Measurements from ENCODE around the gene RABL2A. TPM values are rescaled to one million over a fixed set of nuclear protein-coding genes. Genes with fewer than 3 reads are reported as not detected.
A peak's percentile ranks its signal among the peaks of the same experiment; 100 is the strongest.
"Not testable (repeated sequence)": the region's sequence is repeated elsewhere in the genome, so short reads cannot be mapped to it uniquely, and the experiment has no call there.

Gene RABL2A
- total RNA-seq, 5 donors from 2014 or later (not counting 1 experiment from before 2014, with no cell fraction given) = 28.5 to 52.0 (median 41.1) TPM

DNA sequence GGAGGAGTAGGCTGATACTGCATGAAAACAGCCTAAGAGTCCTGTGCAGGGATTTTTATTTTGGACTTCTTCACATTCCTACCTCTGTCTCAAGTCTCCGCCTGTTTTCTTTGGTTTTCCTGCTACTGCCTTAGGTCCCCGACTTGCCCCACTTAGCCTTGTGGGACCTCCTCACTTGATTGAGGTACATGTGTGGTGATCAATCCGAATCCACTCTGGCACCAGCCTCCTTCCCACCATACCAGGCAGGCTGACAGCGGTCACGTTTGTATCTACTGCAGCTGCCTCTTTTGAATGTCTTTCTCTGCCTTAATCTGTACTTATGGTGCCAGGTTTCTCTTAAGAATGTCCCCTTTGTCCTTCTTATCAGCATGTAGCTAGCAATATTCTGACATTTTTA is 22.4 kb upstream of the RABL2A start:
- H3K36me3 ChIP-seq (ENCODE audit: control insufficient read depth in 2 of 2, extremely low read depth in 1 of 2, insufficient read depth in 1 of 2, low read length in 1 of 2); H3K36me3 Mint-ChIP-seq; H3K4me1 ChIP-seq (ENCODE audit: control insufficient read depth in 1 of 2, extremely low read depth in 1 of 2, insufficient read depth in 2 of 2, low read length in 2 of 2); DNase-seq; H3K9me3 ChIP-seq; H3K27me3 ChIP-seq (replicated peaks in 1 of 2; ENCODE audit: control insufficient read depth in 2 of 2, extremely low read depth in 1 of 2, insufficient read depth in 2 of 2, low read length in 1 of 2); H3K4me1 Mint-ChIP-seq; POLR2A ChIA-PET; H3K27me3 Mint-ChIP-seq; H3K9me3 Mint-ChIP-seq; ATAC-seq (replicated peaks in 1 of 4); H3K4me3 ChIP-seq (ENCODE audit: control insufficient read depth in 1 of 2, extremely low read depth in 1 of 2, low read length in 1 of 2): not testable (repeated sequence)
- no CpG with 5 or more reads among the region's 5 CpGs for WGBS (ENCODE audit: insufficient coverage)
- Mint-ChIP-seq H3K4me3 (peak overlapping the region in 2 of 3 donors; percentile 80 to 86), H3K27ac (peak overlapping the region; percentile 93 to 97)
- CTCF ChIA-PET = interaction anchor here (0.7 to 1.4 kb wide), 4 partner anchors 53 to 958 kb away, joined by 3 to 7 read pairs (median 4); no protein-coding TSS in a partner anchor
- peak overlapping the region; percentile 58 for H3K27ac ChIP-seq (ENCODE audit: low read length)

DNA sequence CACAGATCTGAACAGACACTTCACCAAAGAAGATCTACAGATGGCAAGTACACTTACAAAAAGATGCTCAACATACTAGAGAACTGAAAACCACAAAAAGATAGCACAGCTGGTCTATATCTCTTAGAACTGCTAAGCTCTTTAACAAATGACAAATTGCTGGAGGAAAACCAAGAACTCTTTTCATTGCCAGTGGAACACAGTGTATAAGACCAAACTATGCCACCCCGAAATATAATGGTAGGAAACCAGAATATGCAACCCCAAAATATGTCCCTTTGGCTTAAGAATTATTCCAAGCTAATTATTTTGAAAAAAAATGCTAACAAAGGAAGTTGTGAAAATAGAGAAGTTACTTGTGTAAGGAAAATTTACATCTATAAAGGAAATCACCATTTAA is 21.0 kb upstream of the RABL2A start:
- H3K4me1 ChIP-seq (ENCODE audit: control insufficient read depth in 1 of 2, extremely low read depth in 1 of 2, insufficient read depth in 2 of 2, low read length in 2 of 2); H3K27me3 ChIP-seq (replicated peaks in 1 of 2; ENCODE audit: control insufficient read depth in 2 of 2, extremely low read depth in 1 of 2, insufficient read depth in 2 of 2, low read length in 1 of 2); H3K27ac Mint-ChIP-seq; H3K36me3 Mint-ChIP-seq; H3K4me3 ChIP-seq (ENCODE audit: control insufficient read depth in 1 of 2, extremely low read depth in 1 of 2, low read length in 1 of 2); H3K27me3 Mint-ChIP-seq; H3K4me3 Mint-ChIP-seq; H3K36me3 ChIP-seq (ENCODE audit: control insufficient read depth in 2 of 2, extremely low read depth in 1 of 2, insufficient read depth in 1 of 2, low read length in 1 of 2); DNase-seq; H3K27ac ChIP-seq (ENCODE audit: low read length); H3K9me3 Mint-ChIP-seq; H3K4me1 Mint-ChIP-seq; ATAC-seq (replicated peaks in 1 of 4); CTCF ChIA-PET; POLR2A ChIA-PET; H3K9me3 ChIP-seq: not testable (repeated sequence)
- WGBS (ENCODE audit: insufficient coverage) = no CpG with 5 or more reads among the region's 1 CpG

DNA sequence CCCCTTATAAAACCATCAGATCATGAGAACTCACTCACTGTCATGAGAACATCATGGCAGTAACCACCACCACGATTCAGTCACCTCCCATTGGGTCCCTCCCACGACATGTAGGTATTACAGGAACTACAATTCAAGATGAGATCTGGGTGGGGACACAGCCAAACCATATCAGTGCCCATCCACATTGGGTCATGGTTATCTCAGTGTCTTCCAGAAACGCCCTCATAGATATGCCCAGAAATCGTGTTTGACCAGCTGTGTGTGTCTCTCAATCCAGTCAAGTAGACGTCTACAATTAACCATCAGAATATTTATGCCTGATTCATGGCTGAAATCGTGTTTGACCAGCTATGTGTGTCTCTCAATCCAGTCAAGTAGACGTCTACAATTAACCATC is 17.2 kb upstream of the RABL2A start:
- CTCF ChIA-PET; DNase-seq; H3K27ac ChIP-seq (ENCODE audit: low read length); H3K9me3 ChIP-seq; H3K4me3 Mint-ChIP-seq; H3K27me3 Mint-ChIP-seq; POLR2A ChIA-PET; H3K27me3 ChIP-seq (replicated peaks in 1 of 2; ENCODE audit: control insufficient read depth in 2 of 2, extremely low read depth in 1 of 2, insufficient read depth in 2 of 2, low read length in 1 of 2); H3K4me1 ChIP-seq (ENCODE audit: control insufficient read depth in 1 of 2, extremely low read depth in 1 of 2, insufficient read depth in 2 of 2, low read length in 2 of 2); H3K4me3 ChIP-seq (ENCODE audit: control insufficient read depth in 1 of 2, extremely low read depth in 1 of 2, low read length in 1 of 2); H3K36me3 Mint-ChIP-seq; H3K27ac Mint-ChIP-seq; H3K36me3 ChIP-seq (ENCODE audit: control insufficient read depth in 2 of 2, extremely low read depth in 1 of 2, insufficient read depth in 1 of 2, low read length in 1 of 2); H3K4me1 Mint-ChIP-seq; H3K9me3 Mint-ChIP-seq; ATAC-seq (replicated peaks in 1 of 4): not testable (repeated sequence)
- WGBS (ENCODE audit: insufficient coverage) = no CpG with 5 or more reads among the region's 7 CpGs

DNA sequence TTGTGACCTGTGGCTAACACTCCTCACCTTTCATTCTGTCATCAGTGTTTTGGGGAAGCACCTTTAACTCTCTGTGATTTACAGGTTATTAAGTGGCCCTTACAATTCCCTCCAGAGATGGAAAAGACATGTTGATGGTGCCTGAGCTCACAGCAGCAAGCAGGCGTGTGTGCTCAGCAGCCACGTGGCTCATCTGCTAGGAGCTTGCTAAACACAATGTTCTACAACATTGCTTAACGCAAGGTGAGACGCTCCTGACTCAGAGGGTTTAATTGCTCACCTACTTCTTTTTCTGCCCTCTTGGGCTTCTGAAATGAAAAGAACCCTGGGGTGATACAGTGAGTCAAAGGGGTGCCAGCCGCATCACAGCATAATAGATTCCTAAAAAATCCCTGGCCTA is 6.1 kb upstream of the RABL2A start:
- DNase-seq; H3K9me3 Mint-ChIP-seq; H3K4me3 ChIP-seq (ENCODE audit: control insufficient read depth in 1 of 2, extremely low read depth in 1 of 2, low read length in 1 of 2); H3K27ac Mint-ChIP-seq; H3K36me3 Mint-ChIP-seq; H3K27me3 Mint-ChIP-seq; POLR2A ChIA-PET; ATAC-seq (replicated peaks in 1 of 4); H3K27ac ChIP-seq (ENCODE audit: low read length); CTCF ChIA-PET; H3K36me3 ChIP-seq (ENCODE audit: control insufficient read depth in 2 of 2, extremely low read depth in 1 of 2, insufficient read depth in 1 of 2, low read length in 1 of 2); H3K4me1 Mint-ChIP-seq; H3K9me3 ChIP-seq; H3K27me3 ChIP-seq (replicated peaks in 1 of 2; ENCODE audit: control insufficient read depth in 2 of 2, extremely low read depth in 1 of 2, insufficient read depth in 2 of 2, low read length in 1 of 2); H3K4me1 ChIP-seq (ENCODE audit: control insufficient read depth in 1 of 2, extremely low read depth in 1 of 2, insufficient read depth in 2 of 2, low read length in 2 of 2); H3K4me3 Mint-ChIP-seq: not testable (repeated sequence)
- WGBS (ENCODE audit: insufficient coverage) = no CpG with 5 or more reads among the region's 5 CpGs

DNA sequence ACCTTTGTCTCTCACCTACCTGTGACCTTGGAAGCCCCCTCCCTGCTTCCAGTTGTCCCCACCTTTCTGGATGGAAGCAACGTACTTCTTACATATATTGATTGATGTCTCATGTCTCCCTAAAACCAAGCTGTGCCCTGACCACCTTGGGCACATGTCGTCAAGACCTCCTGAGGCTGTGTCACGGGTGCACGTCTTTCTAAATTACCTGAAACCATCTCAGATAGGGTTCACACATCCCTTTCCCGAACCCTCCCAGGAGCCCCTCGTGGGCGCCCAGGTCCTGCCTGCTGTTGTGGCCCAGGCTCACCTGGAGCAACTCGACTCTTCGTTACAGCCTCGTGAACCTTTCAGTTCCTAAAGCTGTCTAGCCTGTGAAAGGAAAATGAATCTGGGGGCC is 1.2 kb upstream of the RABL2A start:
- H3K4me1 ChIP-seq (ENCODE audit: control insufficient read depth in 1 of 2, extremely low read depth in 1 of 2, insufficient read depth in 2 of 2, low read length in 2 of 2); H3K27me3 ChIP-seq (replicated peaks in 1 of 2; ENCODE audit: control insufficient read depth in 2 of 2, extremely low read depth in 1 of 2, insufficient read depth in 2 of 2, low read length in 1 of 2); H3K27ac ChIP-seq (ENCODE audit: low read length); H3K9me3 ChIP-seq; H3K27me3 Mint-ChIP-seq; H3K9me3 Mint-ChIP-seq; H3K4me3 ChIP-seq (ENCODE audit: control insufficient read depth in 1 of 2, extremely low read depth in 1 of 2, low read length in 1 of 2); DNase-seq; ATAC-seq (replicated peaks in 1 of 4); CTCF ChIA-PET; H3K36me3 Mint-ChIP-seq; POLR2A ChIA-PET; H3K36me3 ChIP-seq (ENCODE audit: control insufficient read depth in 2 of 2, extremely low read depth in 1 of 2, insufficient read depth in 1 of 2, low read length in 1 of 2): not testable (repeated sequence)
- peak overlapping the region in 2 of 3 donors; percentile 28 to 39 for H3K4me3 Mint-ChIP-seq
- H3K4me1 Mint-ChIP-seq = peaks cover 9 to 19% (median 14%) of the 10 kb centered on the region in 3 donors
- H3K27ac Mint-ChIP-seq = peak overlapping the region in 1 of 2 donors; percentile 27
- 89% methylated on average over 4 of the region's 10 CpGs for WGBS (ENCODE audit: insufficient coverage)

DNA sequence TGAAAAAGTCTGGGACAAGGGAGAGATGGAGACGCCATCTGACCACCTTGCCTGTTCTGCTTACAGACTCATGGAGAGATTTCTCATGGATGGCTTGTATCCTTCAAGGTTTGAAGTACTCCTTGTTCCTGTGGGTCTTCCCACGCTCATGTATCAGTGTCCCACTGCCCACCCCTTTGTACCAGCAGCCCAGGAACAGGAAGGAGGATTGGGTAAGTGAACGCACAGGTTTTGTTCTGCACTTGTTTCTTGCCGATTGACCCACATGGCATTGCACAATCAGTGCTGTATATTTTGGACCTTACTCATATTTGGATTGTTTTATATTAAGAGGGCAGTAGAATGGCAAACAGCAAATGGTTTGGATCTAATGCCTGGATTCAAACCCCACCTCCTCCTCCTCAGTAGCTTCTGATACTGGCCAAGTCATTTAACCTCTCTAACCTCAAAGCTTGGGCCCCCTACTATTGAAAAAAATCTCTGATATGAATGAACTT is 5.8 kb downstream of the RABL2A start:
- H3K27me3 Mint-ChIP-seq; POLR2A ChIA-PET; H3K27ac ChIP-seq (ENCODE audit: low read length); DNase-seq; H3K9me3 Mint-ChIP-seq; CTCF ChIA-PET; H3K4me3 ChIP-seq (ENCODE audit: control insufficient read depth in 1 of 2, extremely low read depth in 1 of 2, low read length in 1 of 2); H3K4me1 Mint-ChIP-seq; H3K27ac Mint-ChIP-seq; H3K36me3 Mint-ChIP-seq; H3K4me3 Mint-ChIP-seq; H3K4me1 ChIP-seq (ENCODE audit: control insufficient read depth in 1 of 2, extremely low read depth in 1 of 2, insufficient read depth in 2 of 2, low read length in 2 of 2); H3K36me3 ChIP-seq (ENCODE audit: control insufficient read depth in 2 of 2, extremely low read depth in 1 of 2, insufficient read depth in 1 of 2, low read length in 1 of 2); ATAC-seq (replicated peaks in 1 of 4); H3K9me3 ChIP-seq; H3K27me3 ChIP-seq (replicated peaks in 1 of 2; ENCODE audit: control insufficient read depth in 2 of 2, extremely low read depth in 1 of 2, insufficient read depth in 2 of 2, low read length in 1 of 2): not testable (repeated sequence)
- WGBS (ENCODE audit: insufficient coverage) = no CpG with 5 or more reads among the region's 4 CpGs

DNA sequence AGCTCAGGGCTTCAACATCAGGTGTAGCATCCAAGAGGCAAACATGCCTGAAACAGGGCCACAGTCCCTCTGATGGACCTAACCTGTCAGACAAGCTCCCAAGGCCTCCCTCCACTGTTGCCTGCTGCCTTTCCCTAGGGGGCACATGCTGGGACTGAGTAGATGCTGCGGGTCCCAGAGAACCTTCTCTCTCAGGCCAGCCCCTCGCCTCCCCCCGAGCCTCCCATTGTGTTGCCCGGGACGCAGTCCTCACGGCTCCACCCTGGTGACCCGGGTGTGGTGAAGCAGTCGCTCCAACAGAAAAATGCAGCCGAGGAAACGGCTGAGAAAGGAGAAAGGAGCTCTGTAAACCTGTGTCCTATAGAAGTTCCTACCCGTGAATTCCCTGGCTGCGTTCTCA is 8.3 kb downstream of the RABL2A start:
- H3K9me3 ChIP-seq; H3K27me3 Mint-ChIP-seq; H3K27ac Mint-ChIP-seq; H3K36me3 Mint-ChIP-seq; H3K4me3 Mint-ChIP-seq; H3K9me3 Mint-ChIP-seq; ATAC-seq (replicated peaks in 1 of 4); DNase-seq; POLR2A ChIA-PET; H3K36me3 ChIP-seq (ENCODE audit: control insufficient read depth in 2 of 2, extremely low read depth in 1 of 2, insufficient read depth in 1 of 2, low read length in 1 of 2); H3K4me1 ChIP-seq (ENCODE audit: control insufficient read depth in 1 of 2, extremely low read depth in 1 of 2, insufficient read depth in 2 of 2, low read length in 2 of 2); H3K4me3 ChIP-seq (ENCODE audit: control insufficient read depth in 1 of 2, extremely low read depth in 1 of 2, low read length in 1 of 2); H3K27me3 ChIP-seq (replicated peaks in 1 of 2; ENCODE audit: control insufficient read depth in 2 of 2, extremely low read depth in 1 of 2, insufficient read depth in 2 of 2, low read length in 1 of 2); H3K4me1 Mint-ChIP-seq; H3K27ac ChIP-seq (ENCODE audit: low read length); CTCF ChIA-PET: not testable (repeated sequence)
- whole genome bisulfite sequencing (ENCODE audit: insufficient coverage) = 96% methylated on average over 12 of the region's 12 CpGs
